ENCODE measurements around the gene PIK3C3.

DNA sequence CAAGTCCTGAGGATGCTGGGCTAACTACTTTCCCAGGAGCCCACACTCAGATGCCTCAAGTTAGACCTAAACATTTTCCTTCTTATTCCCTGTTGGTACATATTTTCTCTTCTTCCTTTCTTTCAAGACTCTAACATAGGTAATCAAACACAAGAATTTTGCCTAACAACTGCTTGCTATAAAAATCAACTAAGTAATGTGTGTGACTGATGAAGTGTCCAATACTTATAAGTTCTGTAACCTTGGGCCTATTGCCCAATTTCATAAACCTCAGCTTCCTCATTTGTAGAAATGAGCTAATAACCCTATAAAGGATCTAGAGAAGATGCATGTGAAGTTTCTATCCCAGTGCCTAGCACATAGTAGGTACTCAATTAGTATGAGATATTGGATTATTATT, 31.6 kb upstream of the PIK3C3 start:
- TF ChIP-seq CTCF (IDR thresholded peaks at IDR 0.05) = no peak
- no peak for TF ChIP-seq POLR2A (IDR thresholded peaks at IDR 0.05)
- TF ChIP-seq EP300 (IDR thresholded peaks at IDR 0.05) = no peak

All from sigmoid colon (tissue), 4 donors.